Duodenal mucosa (tissue), 2 donors: ENCODE results near the gene IGFBP6.

ENCODE experiments used
- H3K27ac ChIP-seq: one replicate; pipeline ENCODE4 v1.7.0; 2013; ENCODE audit warnings: low read depth, low read length
- H3K27me3 ChIP-seq, 2 donors: one replicate each; pipeline ENCODE4 v1.7.0; 2013; ENCODE audit warnings: low read length in 2 of 2, control low read depth in 1 of 2; ENCODE audit not compliant: insufficient read depth in 2 of 2, control insufficient read depth in 1 of 2
- H3K36me3 ChIP-seq, 2 donors: one replicate each; pipeline ENCODE4 v1.7.0; 2013; ENCODE audit warnings: low read length in 2 of 2, control low read depth in 1 of 2; ENCODE audit not compliant: insufficient read depth in 2 of 2, control insufficient read depth in 1 of 2
- H3K4me1 ChIP-seq, 2 donors: one replicate each; pipeline ENCODE4 v1.7.0; 2013; ENCODE audit warnings: low read length in 2 of 2, control low read depth in 1 of 2; ENCODE audit not compliant: insufficient read depth in 2 of 2, control insufficient read depth in 1 of 2
- H3K4me3 ChIP-seq, 2 donors: one replicate each; pipeline ENCODE4 v1.7.0; 2013; ENCODE audit warnings: low read length in 2 of 2, low read depth in 1 of 2
- H3K9ac ChIP-seq, 2 donors: one replicate each; pipeline ENCODE4 v1.7.0; 2013; ENCODE audit warnings: low read length in 2 of 2, low read depth in 1 of 2
- H3K9me3 ChIP-seq, 2 donors: one replicate each; pipeline ENCODE4 v1.7.0; 2013; ENCODE audit warnings: low read length in 2 of 2, control low read depth in 1 of 2; ENCODE audit not compliant: control insufficient read depth in 1 of 2

IGFBP6 gene

GRCh38 chr12:53122961-53123468 is 25.5 kb downstream of the IGFBP6 start:
- Histone ChIP-seq H3K9ac (no peak overlapping the region), H3K27ac (no peak overlapping the region), H3K36me3 (no peaks in the 10 kb centered on the region), H3K4me1 (peaks cover 4 to 10% of the 10 kb centered on the region in 2 donors), H3K4me3 (no peak overlapping the region), H3K9me3 (no peaks in the 10 kb centered on the region), H3K27me3 (no peaks in the 10 kb centered on the region)

DNA sequence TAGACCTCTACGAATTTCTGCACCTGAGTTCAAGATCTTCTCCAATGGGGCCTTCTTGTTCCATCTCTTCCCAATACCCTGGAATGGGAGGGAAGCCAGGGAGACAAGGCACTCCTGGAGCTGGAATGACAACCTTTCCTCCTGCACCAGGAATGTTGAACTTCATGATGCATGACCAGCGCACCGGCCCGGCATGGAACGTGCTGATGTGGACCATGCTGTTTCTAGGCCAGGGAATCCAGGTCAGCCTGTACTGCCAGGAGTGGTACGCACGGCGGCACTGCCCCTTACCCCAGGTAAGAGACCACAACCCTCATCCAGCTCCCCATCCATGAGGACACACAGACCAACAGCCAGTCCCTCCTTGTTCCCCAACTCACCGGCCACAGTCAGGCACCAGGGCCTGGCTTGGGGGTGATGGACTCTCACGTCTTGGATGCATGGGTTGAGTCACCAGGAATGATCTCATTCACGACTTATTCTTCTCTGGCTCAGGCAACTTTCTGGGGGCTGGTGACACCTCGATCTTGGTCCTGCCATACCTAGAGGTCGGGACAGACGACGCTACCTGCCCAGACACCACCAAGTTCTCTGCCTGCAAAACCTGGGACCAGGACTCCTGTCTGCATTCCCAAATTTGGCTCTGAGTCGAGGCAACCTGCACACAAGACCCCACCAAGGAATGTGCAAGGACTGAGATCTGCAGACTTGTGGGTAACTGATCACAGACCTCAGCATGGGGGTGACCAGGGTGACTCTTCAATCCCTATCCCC is 26.3 kb downstream of the IGFBP6 start:
- H3K36me3 ChIP-seq, result no peaks in the 10 kb centered on the region

GRCh38 chr12:53124352-53124723 is 26.9 kb downstream of the IGFBP6 start:
- no peak overlapping the region for H3K27ac ChIP-seq
- peaks cover 0 to 5% of the 10 kb centered on the region in 2 donors for H3K27me3 ChIP-seq
- H3K9me3 ChIP-seq, result no peaks in the 10 kb centered on the region
- no peaks in the 10 kb centered on the region for H3K36me3 ChIP-seq
- no peaks in the 10 kb centered on the region for H3K4me1 ChIP-seq
- no peak overlapping the region for H3K9ac ChIP-seq
- H3K4me3 ChIP-seq, result no peak overlapping the region

More for the DNA sequence above, 26.3 kb downstream of the IGFBP6 start:
- H3K9ac ChIP-seq, result no peak overlapping the region
- H3K27ac ChIP-seq, result no peak overlapping the region
- H3K4me1 ChIP-seq, result peaks cover 4 to 5% of the 10 kb centered on the region in 2 donors
- no peaks in the 10 kb centered on the region for H3K9me3 ChIP-seq
- H3K27me3 ChIP-seq, result peaks cover 0 to 1% of the 10 kb centered on the region in 2 donors
- H3K4me3 ChIP-seq, result no peak overlapping the region

DNA sequence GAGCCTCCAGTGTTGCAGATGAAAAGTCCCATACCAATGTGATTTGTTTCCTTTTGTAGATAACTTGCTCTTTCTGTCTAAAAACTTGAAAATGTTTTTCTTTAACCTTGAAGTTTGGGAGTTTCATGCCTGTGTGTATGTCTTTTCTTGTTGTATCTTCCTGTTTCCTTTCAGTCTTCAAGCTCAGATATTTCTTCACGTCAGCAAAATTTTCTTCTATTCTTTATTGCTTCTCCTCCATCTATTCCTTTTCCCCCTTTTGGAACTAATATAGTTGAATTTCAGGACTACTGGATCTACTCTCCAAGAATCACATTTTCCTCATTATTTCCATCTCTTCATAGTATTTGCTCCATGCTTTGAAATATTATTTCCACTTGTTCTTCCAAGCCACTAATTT is 29.7 kb downstream of the IGFBP6 start:
- H3K27ac ChIP-seq, result no peak overlapping the region
- no peaks in the 10 kb centered on the region for H3K36me3 ChIP-seq
- no peaks in the 10 kb centered on the region for H3K9me3 ChIP-seq
- H3K4me3 ChIP-seq, result no peak overlapping the region
- no peak overlapping the region for H3K9ac ChIP-seq
- H3K27me3 ChIP-seq, result peaks cover 0 to 5% of the 10 kb centered on the region in 2 donors
- H3K4me1 ChIP-seq, result no peaks in the 10 kb centered on the region

DNA sequence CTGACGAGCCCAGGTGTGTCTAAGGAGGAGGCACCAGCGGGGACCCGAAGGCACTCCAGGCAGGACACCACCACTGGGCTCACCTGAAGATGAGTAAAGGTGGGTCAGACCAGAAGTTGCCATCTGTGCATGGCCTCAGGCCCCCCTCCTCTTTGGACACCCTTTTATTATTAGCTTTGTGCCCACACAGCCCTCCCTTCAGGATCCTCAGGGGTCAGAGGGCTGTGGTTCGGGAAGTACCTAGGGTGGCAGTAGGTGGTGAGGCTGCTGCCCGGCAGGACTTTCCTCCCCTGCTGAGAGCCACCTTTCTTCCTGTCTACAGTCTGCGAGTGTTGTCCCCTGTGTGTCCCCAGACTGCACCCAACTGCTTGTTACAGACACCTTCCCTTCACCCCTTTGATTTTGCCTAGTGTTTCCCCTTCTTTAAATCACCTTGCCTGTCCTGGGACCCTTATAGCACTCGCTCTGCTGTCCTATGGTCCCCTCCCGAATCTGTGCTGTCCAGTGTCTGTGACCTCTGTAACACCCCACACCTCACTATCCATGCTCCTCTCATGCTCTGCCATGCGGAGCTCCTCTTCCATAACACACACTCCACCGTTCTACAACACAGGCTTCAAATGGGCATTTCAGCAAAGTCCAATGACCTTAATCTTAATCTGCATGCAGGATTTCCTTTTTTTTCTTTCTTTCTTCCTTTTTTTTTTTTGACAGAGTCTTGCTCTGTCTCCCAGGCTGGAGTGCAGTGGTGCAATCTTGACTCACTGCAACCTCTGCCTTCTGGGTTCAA is 31.5 kb downstream of the IGFBP6 start:
- Histone ChIP-seq H3K36me3 (no peaks in the 10 kb centered on the region), H3K9me3 (no peaks in the 10 kb centered on the region), H3K9ac (no peak overlapping the region), H3K27me3 (peaks cover 0 to 5% of the 10 kb centered on the region in 2 donors), H3K4me1 (no peaks in the 10 kb centered on the region), H3K4me3 (no peak overlapping the region), H3K27ac (no peak overlapping the region)

GRCh38 chr12:53131844-53132243 is 34.4 kb downstream of the IGFBP6 start:
- Histone ChIP-seq H3K9ac (no peak overlapping the region), H3K27ac (no peak overlapping the region), H3K36me3 (no peaks in the 10 kb centered on the region), H3K4me3 (no peak overlapping the region), H3K9me3 (no peaks in the 10 kb centered on the region), H3K4me1 (no peaks in the 10 kb centered on the region), H3K27me3 (peaks cover 0 to 5% of the 10 kb centered on the region in 2 donors)

DNA sequence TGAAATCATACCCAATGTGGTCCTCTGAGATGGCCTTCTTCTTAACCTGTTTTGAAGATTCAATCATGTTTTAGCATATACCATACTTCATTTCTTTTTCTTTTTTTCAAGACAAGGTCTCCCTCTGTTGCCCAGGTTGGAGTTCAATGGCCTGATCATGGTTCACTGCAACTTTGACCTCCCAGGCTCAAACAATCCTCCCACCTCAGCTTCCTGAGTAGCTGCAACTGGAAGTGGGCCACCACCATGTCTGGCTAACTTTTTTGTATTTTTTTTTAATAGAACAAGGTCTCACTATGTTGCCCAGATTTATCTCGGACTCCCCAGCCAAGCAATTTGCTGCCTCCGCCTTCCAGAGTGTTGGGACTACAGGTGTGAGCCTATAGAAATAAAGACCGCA is 36.3 kb downstream of the IGFBP6 start:
- Histone ChIP-seq H3K9ac (no peak overlapping the region), H3K27ac (no peak overlapping the region)

DNA sequence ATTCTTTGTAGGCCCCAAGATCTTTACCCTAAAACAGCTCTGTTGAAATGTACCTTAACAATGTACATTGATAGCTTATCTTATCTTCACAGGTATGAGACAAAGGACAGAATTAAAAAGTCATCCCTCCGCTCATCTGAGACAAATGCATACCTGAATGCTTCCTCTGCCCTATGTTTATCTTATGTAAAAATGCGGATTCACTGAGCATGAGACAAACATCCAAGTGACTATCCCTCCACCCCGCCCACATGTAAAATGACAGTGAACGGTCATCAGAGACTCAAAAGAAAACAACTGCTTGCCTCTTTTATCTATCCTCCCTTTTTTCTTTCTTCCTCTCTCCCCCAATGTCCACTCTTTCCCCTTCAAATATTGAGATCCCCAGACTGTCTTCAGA is 45.9 kb downstream of the IGFBP6 start:
- H3K4me1 ChIP-seq, result no peaks in the 10 kb centered on the region
- no peak overlapping the region for H3K9ac ChIP-seq
- no peak overlapping the region for H3K27ac ChIP-seq
- no peaks in the 10 kb centered on the region for H3K9me3 ChIP-seq
- H3K4me3 ChIP-seq, result no peak overlapping the region
- no peaks in the 10 kb centered on the region for H3K27me3 ChIP-seq
- H3K36me3 ChIP-seq, result no peaks in the 10 kb centered on the region

More for the DNA sequence above, 36.3 kb downstream of the IGFBP6 start:
- Histone ChIP-seq H3K4me1 (no peaks in the 10 kb centered on the region), H3K4me3 (no peak overlapping the region), H3K36me3 (no peaks in the 10 kb centered on the region), H3K27me3 (peaks cover 0 to 4% of the 10 kb centered on the region in 2 donors), H3K9me3 (no peaks in the 10 kb centered on the region)

GRCh38 chr12:53145383-53146260 is 48.2 kb downstream of the IGFBP6 start:
- Histone ChIP-seq H3K9me3 (no peaks in the 10 kb centered on the region), H3K9ac (no peak overlapping the region), H3K4me3 (no peak overlapping the region), H3K27ac (no peak overlapping the region), H3K4me1 (no peaks in the 10 kb centered on the region), H3K27me3 (no peaks in the 10 kb centered on the region), H3K36me3 (no peaks in the 10 kb centered on the region)
